Stimulated activated memory B cell treated with anti-CD40 and anti-IgM and Interleukin-4, amounts not matched to agents 10 μg/mL and 1 μg/mL and 100 μg/mL, for 72 hours (primary cell): ENCODE data around the gene ABHD12.

Source experiments
- ATAC-seq: fragments of 150-1000 bp; cut with Tn5 transposase; 2 replicates; pipeline ENCODE4 v1.10.0; 2021
- H3K27ac Mint-ChIP-seq: one replicate; pipeline ENCODE4 v1.8.0; 2022; ENCODE audit warnings: mild to moderate bottlenecking, mixed read lengths
- H3K27me3 Mint-ChIP-seq: one replicate; pipeline ENCODE4 v1.8.0; 2022; ENCODE audit warnings: mixed read lengths
- H3K36me3 Mint-ChIP-seq: one replicate; pipeline ENCODE4 v1.8.0; 2022; ENCODE audit warnings: mixed read lengths
- H3K4me1 Mint-ChIP-seq: one replicate; pipeline ENCODE4 v1.8.0; 2022; ENCODE audit warnings: mixed read lengths
- H3K4me3 Mint-ChIP-seq: one replicate; pipeline ENCODE4 v1.8.0; 2022; ENCODE audit warnings: mild to moderate bottlenecking, moderate library complexity, mixed read lengths
- H3K9me3 Mint-ChIP-seq: one replicate; pipeline ENCODE4 v1.8.0; 2022; ENCODE audit warnings: mixed read lengths

The ABHD12 gene

GRCh38 chr20:25252686-25253421, 137.8 kb downstream of the ABHD12 start:
- Mint-ChIP-seq H3K4me3 (no peak overlapping the region), H3K36me3 (no peaks in the 10 kb centered on the region), H3K4me1 (peaks cover 19% of the 10 kb centered on the region), H3K27ac (no peak overlapping the region), H3K27me3 (no peaks in the 10 kb centered on the region), H3K9me3 (no peaks in the 10 kb centered on the region)
- no peak for ATAC-seq

- no peak for ATAC-seq
- Mint-ChIP-seq H3K27me3 (no peaks in the 10 kb centered on the region), H3K4me1 (peaks cover 21% of the 10 kb centered on the region), H3K9me3 (no peaks in the 10 kb centered on the region), H3K27ac (no peak overlapping the region), H3K4me3 (no peak overlapping the region), H3K36me3 (no peaks in the 10 kb centered on the region)
These were observed 138.4 kb downstream of the ABHD12 start for GRCh38 chr20:25252230-25252651.

- H3K27ac Mint-ChIP-seq: no peak overlapping the region
- peaks cover 25% of the 10 kb centered on the region for H3K4me1 Mint-ChIP-seq
- ATAC-seq: no peak
- no peaks in the 10 kb centered on the region for H3K36me3 Mint-ChIP-seq
- no peak overlapping the region for H3K4me3 Mint-ChIP-seq
- no peaks in the 10 kb centered on the region for H3K9me3 Mint-ChIP-seq
- no peaks in the 10 kb centered on the region for H3K27me3 Mint-ChIP-seq
These were observed 139.1 kb downstream of the ABHD12 start for GRCh38 chr20:25251558-25251957.

- Mint-ChIP-seq H3K36me3 (no peaks in the 10 kb centered on the region), H3K27ac (no peak overlapping the region), H3K4me1 (peaks cover 27% of the 10 kb centered on the region), H3K27me3 (no peaks in the 10 kb centered on the region), H3K9me3 (no peaks in the 10 kb centered on the region), H3K4me3 (no peak overlapping the region)
- ATAC-seq: no peak
These were observed 139.6 kb downstream of the ABHD12 start for GRCh38 chr20:25251019-25251418.

GRCh38 chr20:25250508-25250907, 140.1 kb downstream of the ABHD12 start:
- ATAC-seq: no peak
- Mint-ChIP-seq H3K27ac (no peak overlapping the region), H3K4me1 (peaks cover 27% of the 10 kb centered on the region)

More at GRCh38 chr20:25250508-25250907, 140.1 kb downstream of the ABHD12 start:
- H3K36me3 Mint-ChIP-seq: no peaks in the 10 kb centered on the region
- no peak overlapping the region for H3K4me3 Mint-ChIP-seq
- H3K9me3 Mint-ChIP-seq: no peaks in the 10 kb centered on the region
- H3K27me3 Mint-ChIP-seq: no peaks in the 10 kb centered on the region
